ENCODE data around the gene BMAL1.

- TF ChIP-seq CTCF (IDR thresholded peaks at IDR 0.05) (no peak), EP300 (IDR thresholded peaks at IDR 0.05) (no peak), POLR2A (IDR thresholded peaks at IDR 0.05) (no peak)
Observed at GRCh38 chr11:13235895-13236294, 41.7 kb upstream of the BMAL1 start.
